ENCODE measurements around the gene FGF6. TPM values are rescaled to one million over a fixed set of nuclear protein-coding genes. Genes with fewer than 3 reads are reported as not detected.
"Not testable (repeated sequence)": the region's sequence is repeated elsewhere in the genome, so short reads cannot be mapped to it uniquely, and the experiment has no call there.

Gene FGF6
- total RNA-seq, 1 donor from 2014 or later, result not detected

GRCh38 chr12:4418913-4419312, 26.7 kb downstream of the FGF6 start:
- no peak for DNase-seq (ENCODE audit: low read depth)

- no peak for DNase-seq (ENCODE audit: low read depth)
Observed at GRCh38 chr12:4417936-4418335, 27.7 kb downstream of the FGF6 start.

GRCh38 chr12:4417455-4417854, 28.2 kb downstream of the FGF6 start:
- no peak for DNase-seq (ENCODE audit: low read depth)

- no peak for DNase-seq (ENCODE audit: low read depth)
Observed at GRCh38 chr12:4416276-4416675, 29.3 kb downstream of the FGF6 start.

GRCh38 chr12:4412465-4412864, 33.1 kb downstream of the FGF6 start:
- DNase-seq (ENCODE audit: low read depth), result no peak

GRCh38 chr12:4412056-4412455, 33.6 kb downstream of the FGF6 start:
- no peak for DNase-seq (ENCODE audit: low read depth)

GRCh38 chr12:4407136-4407535, 38.5 kb downstream of the FGF6 start:
- no peak for DNase-seq (ENCODE audit: low read depth)

- not testable (repeated sequence) for DNase-seq (ENCODE audit: low read depth)
Observed at GRCh38 chr12:4404877-4405637, 40.6 kb downstream of the FGF6 start.

GRCh38 chr12:4402996-4403395, 42.6 kb downstream of the FGF6 start:
- no peak for DNase-seq (ENCODE audit: low read depth)

GRCh38 chr12:4401117-4401516, 44.5 kb downstream of the FGF6 start:
- no peak for DNase-seq (ENCODE audit: low read depth)

- no peak for DNase-seq (ENCODE audit: low read depth)
Observed at GRCh38 chr12:4395818-4396217, 49.8 kb downstream of the FGF6 start.

GRCh38 chr12:4393211-4393610, 52.4 kb downstream of the FGF6 start:
- DNase-seq (ENCODE audit: low read depth), result no peak

- DNase-seq (ENCODE audit: low read depth), result no peak
Observed at GRCh38 chr12:4392223-4392742, 53.3 kb downstream of the FGF6 start.

GRCh38 chr12:4388662-4389061, 57.0 kb downstream of the FGF6 start:
- DNase-seq (ENCODE audit: low read depth), result no peak

GRCh38 chr12:4388032-4388431, 57.6 kb downstream of the FGF6 start:
- DNase-seq (ENCODE audit: low read depth), result no peak

GRCh38 chr12:4387607-4388006, 58.0 kb downstream of the FGF6 start:
- DNase-seq (ENCODE audit: low read depth), result no peak

GRCh38 chr12:4386801-4387200, 58.8 kb downstream of the FGF6 start:
- no peak for DNase-seq (ENCODE audit: low read depth)

Other genes with a start within 250 kb of the FGF6 start
- 45.7 and 91.3 TPM in 2 replicates for gene CCND2, start 172.1 kb downstream of the FGF6 start, total RNA-seq
- 21.4 and 48.7 TPM in 2 replicates for gene TIGAR, start 124.6 kb downstream of the FGF6 start, total RNA-seq
- not detected in 2 replicates for gene FGF23, start 66.1 kb downstream of the FGF6 start, total RNA-seq
- gene RAD51AP1, start 93.1 kb upstream of the FGF6 start, total RNA-seq, result 3.1 and 17.4 TPM in 2 replicates
- gene DYRK4, start 116.4 kb upstream of the FGF6 start, total RNA-seq, result 30.7 and 34.4 TPM in 2 replicates
- 0.35 and 4.4 TPM in 2 replicates for gene AKAP3, start 203.2 kb upstream of the FGF6 start, total RNA-seq
- gene NDUFA9, start 203.3 kb upstream of the FGF6 start, total RNA-seq, result 93.1 and 113 TPM in 2 replicates